HCT116 (cell line): ENCODE results near the gene GRHPR. TPM values are rescaled to one million over a fixed set of nuclear protein-coding genes. Genes with fewer than 3 reads are reported as not detected.

Experiments
- ATAC-seq: fragments of 200-7000 bp; cut with Tn5 transposase; 2 replicates; pipeline ENCODE4 v1.9.1; 2020; ENCODE audit warnings: mild to moderate bottlenecking, moderate library complexity
- BruUV-seq: library from RNA; stranded (reverse); fragments of 400-500 nt; replicated peaks from 2 replicates; lab custom pipeline; 2021; lab: Mats Ljungman, UMichigan
- CTCF ChIA-PET: fragments of 300-600 bp; sonication (Branson Sonifier 250); formaldehyde crosslinking; loops from one replicate; lab custom pipeline; 2021; ENCODE audit warnings: antibody characterized with exemption; lab: Charles Lee
- POLR2A ChIA-PET: fragments of 300-600, 350-600 bp; sonication (Branson Sonifier 250); formaldehyde crosslinking; loops from one replicate; lab custom pipeline; 2021; ENCODE audit warnings: antibody characterized with exemption; lab: Charles Lee
- RAD21 ChIA-PET, 2 experiments: fragments of 300-600 bp; sonication (Branson Sonifier 250); formaldehyde crosslinking; loops; one replicate each; lab custom pipeline; 2023; ENCODE audit warnings: low total read pairs in 2 of 2; ENCODE audit not compliant: uncharacterized antibody in 2 of 2, unreplicated experiment in 2 of 2, low non-redundant PET in 1 of 2; lab: Charles Lee
- DNase-seq: peaks from one replicate; pipeline ENCODE4 v3.0.0-alpha.2; 2010; ENCODE audit warnings: low read depth, low spot score
- H2AFZ ChIP-seq: fragments of 200-600 bp; shearing (Covaris generic), sonication (generic); 2 replicates; pipeline ENCODE4 v1.6.1; 2017; ENCODE audit warnings: low read depth, mixed run types, mixed read lengths, antibody characterized with exemption, low read length; ENCODE audit not compliant: poor library complexity, severe bottlenecking
- H3K27ac ChIP-seq: 2 replicates; pipeline ENCODE4 v1.5.1; 2012; ENCODE audit warnings: low read depth, low read length
- H3K27me3 ChIP-seq: fragments of 200-600 bp; sonication (generic); 2 replicates; pipeline ENCODE4 v1.6.1; 2016; ENCODE audit warnings: mixed run types, low read length, mixed read lengths; ENCODE audit not compliant: insufficient read depth
- H3K36me3 ChIP-seq, 2 experiments: fragments of 200-500 bp in 1 of 2; fragments of 200-600 bp in 1 of 2; sonication (Bioruptor generic) in 1 of 2; sonication (generic) in 1 of 2; 2 replicates each; pipeline versions ENCODE4 v1.5.1 to v1.6.1; 2014 to 2016; ENCODE audit warnings: low read length in 2 of 2, inconsistent platforms in 1 of 2, mixed read lengths in 1 of 2, mixed run types in 1 of 2; ENCODE audit not compliant: insufficient read depth in 2 of 2, control insufficient read depth in 1 of 2
- H3K4me1 ChIP-seq, 2 experiments: fragments of 200-600 bp in 1 of 2; sonication (generic) in 1 of 2; 2 replicates each; pipeline versions ENCODE4 v1.5.1 to v1.6.1; 2012 to 2017; ENCODE audit warnings: low read length in 2 of 2, inconsistent platforms in 1 of 2, mild to moderate bottlenecking in 1 of 2, mixed read lengths in 1 of 2, mixed run types in 1 of 2, moderate library complexity in 1 of 2; ENCODE audit not compliant: insufficient read depth in 2 of 2, control insufficient read depth in 1 of 2
- H3K4me2 ChIP-seq: fragments of 200-600 bp; sonication (generic); 2 replicates; pipeline ENCODE4 v1.6.1; 2017; ENCODE audit warnings: mixed run types, low read length, mixed read lengths
- H3K4me3 ChIP-seq, 2 experiments: fragments of 200-600 bp in 1 of 2; sonication (generic) in 1 of 2; replicated peaks in 1 of 2; 2 replicates each; pipeline ENCODE4 v1.5.1; 2011 to 2016; ENCODE audit warnings: low read length in 2 of 2, control low read depth in 1 of 2, low read depth in 1 of 2, mild to moderate bottlenecking in 1 of 2, mixed read lengths in 1 of 2, mixed run types in 1 of 2
- H3K79me2 ChIP-seq: fragments of 200-600 bp; sonication (generic); 2 replicates; pipeline ENCODE4 v1.6.1; 2017; ENCODE audit warnings: mild to moderate bottlenecking, mixed run types, low read length, moderate library complexity, mixed read lengths; ENCODE audit not compliant: insufficient read depth
- H3K9ac ChIP-seq: fragments of 200-600 bp; sonication (generic); 2 replicates; pipeline ENCODE4 v1.6.1; 2016; ENCODE audit warnings: low read length, mixed read lengths
- H3K9me2 ChIP-seq: fragments of 200-600 bp; sonication (generic), shearing (Covaris generic); 2 replicates; pipeline ENCODE4 v1.6.1; 2017; ENCODE audit warnings: mixed run types, mild to moderate bottlenecking, moderate library complexity; ENCODE audit not compliant: insufficient read depth
- H3K9me3 ChIP-seq, 2 experiments: fragments of 200-500 bp in 1 of 2; fragments of 200-600 bp in 1 of 2; sonication (Bioruptor generic) in 1 of 2; sonication (generic) in 1 of 2; 2 replicates each; pipeline ENCODE4 v1.6.1; 2014 to 2017; ENCODE audit warnings: low read length in 2 of 2, mixed read lengths in 2 of 2, inconsistent platforms in 1 of 2, low read depth in 1 of 2, mild to moderate bottlenecking in 1 of 2, mixed run types in 1 of 2, moderate library complexity in 1 of 2; ENCODE audit not compliant: control insufficient read depth in 1 of 2, insufficient read depth in 1 of 2
- H4K20me1 ChIP-seq: fragments of 200-600 bp; sonication (generic), shearing (Covaris generic); 2 replicates; pipeline ENCODE4 v1.6.1; 2017; ENCODE audit warnings: mixed run types, mild to moderate bottlenecking, moderate library complexity; ENCODE audit not compliant: insufficient read depth
- CTCF ChIP-seq, 3 experiments: fragments of 200-600 bp in 1 of 3; sonication (generic) in 1 of 3; IDR thresholded peaks in 2 of 3; conservative IDR thresholded peaks in 1 of 3; 2 replicates each; pipeline ENCODE4 v1.5.1; 2012 to 2017; ENCODE audit warnings: low read depth in 2 of 3, low read length in 2 of 3, antibody characterized with exemption in 1 of 3, borderline replicate concordance in 1 of 3, control low read depth in 1 of 3, mild to moderate bottlenecking in 1 of 3, mixed read lengths in 1 of 3, mixed run types in 1 of 3, moderate library complexity in 1 of 3; ENCODE audit not compliant: insufficient read depth in 1 of 3
- EGR1 ChIP-seq: IDR thresholded peaks from 2 replicates; pipeline ENCODE4 v1.6.1; 2012; ENCODE audit warnings: low read depth
- RAD21 ChIP-seq: IDR thresholded peaks from 2 replicates; pipeline ENCODE4 v1.6.1; 2012; ENCODE audit warnings: low read depth, mild to moderate bottlenecking
- REST ChIP-seq: IDR thresholded peaks from 2 replicates; pipeline ENCODE4 v1.6.1; 2012; ENCODE audit warnings: low read depth
- intact Hi-C: fragments of 100-400 bp; cut with micrococcal nuclease; formaldehyde crosslinking; loops from 2 replicates; pipeline ENCODE4 v1.10.0; 2022
- total RNA-seq: library from RNA; stranded (reverse); gene quantifications from one replicate; pipeline ENCODE4 v1.2.1, GENCODE V29; 2021; ENCODE audit not compliant: unreplicated experiment

Gene GRHPR
- total RNA-seq, 1 experiment from 2014 or later = 106 TPM

GRCh38 chr9:37410969-37411785 lies 11.3 kb upstream of the GRHPR start:
- BruUV-seq = no TSS peak
- H3K27ac ChIP-seq = no peak overlapping the region
- no peaks in the 10 kb centered on the region for H3K9me3 ChIP-seq
- intact Hi-C loops = loop anchor here (1.0 kb wide), 1 partner anchor 415 kb away; no protein-coding TSS in a partner anchor
- H3K27me3 ChIP-seq = no peaks in the 10 kb centered on the region
- H4K20me1 ChIP-seq = no peaks in the 10 kb centered on the region
- peak; percentile 35 to 44 (median 41); a peak in 5 of 6 replicates for TF ChIP-seq CTCF (IDR thresholded peaks at IDR 0.05 in 2 of 3, conservative IDR thresholded peaks at IDR 0.05 in 1 of 3; ENCODE audit: borderline replicate concordance in 1 of 3, insufficient read depth in 1 of 3, low read depth in 2 of 3, low read length in 2 of 3)
- no peak for TF ChIP-seq EGR1
- TF ChIP-seq RAD21 = peak; percentile 53
- no peak for TF ChIP-seq REST
- TF ChIP-seq, all 23 proteins: peak for 2
- H3K4me3 ChIP-seq = no peak overlapping the region
- ChIA-PET CTCF (interaction anchor here (0.8 to 2.3 kb wide), 6 partner anchors 11 to 538 kb away, joined by 3 to 35 read pairs (median 4); partner anchors contain the start of gene GRHPR), RAD21 (interaction anchor here in 1 of 2 experiments (0.5 to 1.4 kb wide), 2 partner anchors 212 to 415 kb away, joined by 3 read pairs; no protein-coding TSS in a partner anchor), POLR2A (interaction anchor here (1.4 kb wide), 1 partner anchor 11 kb away, joined by 4 read pairs; the partner anchor contains the start of gene GRHPR)
- no peaks in the 10 kb centered on the region for H3K79me2 ChIP-seq
- H3K9ac ChIP-seq = no peak overlapping the region
- H3K4me2 ChIP-seq = no peak overlapping the region
- no peaks in the 10 kb centered on the region for H3K9me2 ChIP-seq
- DNase-seq (no peak), ATAC-seq (peak; percentile 51)
- H3K36me3 ChIP-seq = no peaks in the 10 kb centered on the region
- H3K4me1 ChIP-seq = peaks cover 0 to 25% of the 10 kb centered on the region in 2 experiments; a peak in 3 of 4 replicates
- no peak overlapping the region for H2AFZ ChIP-seq
